HG03108 (cell line): Measurements from ENCODE around the gene CAPN10.

Experiments
- ATAC-seq: cut with Tn5 transposase; IDR thresholded peaks from one replicate; pipeline ENCODE4 v1.9.1; 2021; ENCODE audit warnings: moderate library complexity; ENCODE audit not compliant: unreplicated experiment

The CAPN10 gene

GRCh38 chr2:240588669-240589068, 2.1 kb downstream of the CAPN10 start:
- ATAC-seq: no peak

GRCh38 chr2:240589375-240589774, 2.8 kb downstream of the CAPN10 start:
- no peak for ATAC-seq

GRCh38 chr2:240589850-240590525, 3.5 kb downstream of the CAPN10 start:
- no peak for ATAC-seq

- ATAC-seq: no peak
These were observed 4.2 kb downstream of the CAPN10 start for GRCh38 chr2:240590681-240591111.

- ATAC-seq: no peak
These were observed 4.7 kb downstream of the CAPN10 start for GRCh38 chr2:240591226-240591625.

GRCh38 chr2:240591784-240592183, 5.2 kb downstream of the CAPN10 start:
- no peak for ATAC-seq

GRCh38 chr2:240593026-240593702, 6.6 kb downstream of the CAPN10 start:
- ATAC-seq: no peak

- no peak for ATAC-seq
These were observed 7.3 kb downstream of the CAPN10 start for GRCh38 chr2:240593703-240594451.

- ATAC-seq: no peak
These were observed 8.2 kb downstream of the CAPN10 start for GRCh38 chr2:240594511-240595380.

- ATAC-seq: no peak
These were observed 9.0 kb downstream of the CAPN10 start for GRCh38 chr2:240595381-240596079.

GRCh38 chr2:240596080-240596460, 9.5 kb downstream of the CAPN10 start:
- ATAC-seq: no peak

GRCh38 chr2:240596491-240596931, 10.0 kb downstream of the CAPN10 start:
- no peak for ATAC-seq

GRCh38 chr2:240597054-240597418, 10.5 kb downstream of the CAPN10 start:
- ATAC-seq: no peak

- ATAC-seq: no peak
These were observed 11.1 kb downstream of the CAPN10 start for GRCh38 chr2:240597419-240598181.

- no peak for ATAC-seq
These were observed 11.9 kb downstream of the CAPN10 start for GRCh38 chr2:240598311-240598911.

- no peak for ATAC-seq
These were observed 12.6 kb downstream of the CAPN10 start for GRCh38 chr2:240599141-240599583.

GRCh38 chr2:240600451-240600961, 14.0 kb downstream of the CAPN10 start:
- ATAC-seq: no peak

- ATAC-seq: no peak
These were observed 14.7 kb downstream of the CAPN10 start for GRCh38 chr2:240601061-240601830.
